Measurements from ENCODE around the gene CRADD.

- TF ChIP-seq POLR2A (IDR thresholded peaks at IDR 0.05; ENCODE audit: low read depth, low read length) (no peak), TAF1 (IDR thresholded peaks at IDR 0.05; ENCODE audit: borderline replicate concordance, low read depth, low read length) (no peak), POLR2AphosphoS5 (IDR thresholded peaks at IDR 0.05; ENCODE audit: low read depth, low read length) (no peak)
These were observed 231.8 kb downstream of the CRADD start for GRCh38 chr12:93908846-93909567.

All from GM12892 (cell line).